Stimulated activated CD8-positive, alpha-beta memory T cell treated with anti-CD3 and anti-CD28 coated beads, Interleukin-15, amount 100 ng/mL, for 48 hours (primary cell): ENCODE results near the gene MCAM.

ENCODE experiments used
- DNase-seq, 2 donors: peaks; one replicate each; pipeline ENCODE4 v3.0.0-alpha.2; 2020; ENCODE audit warnings: low read depth in 2 of 2

Gene MCAM

DNA sequence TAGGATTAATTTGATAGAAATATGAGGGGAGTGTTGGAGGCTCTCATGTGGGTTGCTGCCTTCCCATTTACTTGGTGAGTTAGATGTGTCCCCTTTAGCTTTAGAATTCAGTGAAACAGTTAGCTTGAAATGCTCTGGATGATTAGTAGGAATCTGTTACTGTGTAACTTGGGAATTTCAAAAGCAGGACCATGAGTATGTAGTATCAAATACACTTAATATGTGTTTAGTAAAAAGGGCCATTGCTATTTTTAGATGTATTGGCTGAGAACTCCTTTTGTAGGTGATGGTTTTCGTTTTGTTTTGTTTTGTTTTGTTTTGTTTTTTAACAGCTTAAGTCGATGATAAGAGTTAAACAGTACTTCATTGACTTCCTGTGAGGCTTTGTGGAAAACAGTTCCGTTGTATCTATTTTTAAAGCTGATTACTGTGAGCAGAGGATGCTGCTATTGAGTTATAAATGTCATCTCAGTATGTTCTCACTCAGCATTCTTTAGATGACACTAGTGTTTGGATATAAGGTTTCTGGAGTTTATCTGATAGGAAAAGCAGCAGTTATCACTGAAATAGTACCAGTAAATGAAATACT is 53.5 kb downstream of the MCAM start:
- no peak for DNase-seq

DNA sequence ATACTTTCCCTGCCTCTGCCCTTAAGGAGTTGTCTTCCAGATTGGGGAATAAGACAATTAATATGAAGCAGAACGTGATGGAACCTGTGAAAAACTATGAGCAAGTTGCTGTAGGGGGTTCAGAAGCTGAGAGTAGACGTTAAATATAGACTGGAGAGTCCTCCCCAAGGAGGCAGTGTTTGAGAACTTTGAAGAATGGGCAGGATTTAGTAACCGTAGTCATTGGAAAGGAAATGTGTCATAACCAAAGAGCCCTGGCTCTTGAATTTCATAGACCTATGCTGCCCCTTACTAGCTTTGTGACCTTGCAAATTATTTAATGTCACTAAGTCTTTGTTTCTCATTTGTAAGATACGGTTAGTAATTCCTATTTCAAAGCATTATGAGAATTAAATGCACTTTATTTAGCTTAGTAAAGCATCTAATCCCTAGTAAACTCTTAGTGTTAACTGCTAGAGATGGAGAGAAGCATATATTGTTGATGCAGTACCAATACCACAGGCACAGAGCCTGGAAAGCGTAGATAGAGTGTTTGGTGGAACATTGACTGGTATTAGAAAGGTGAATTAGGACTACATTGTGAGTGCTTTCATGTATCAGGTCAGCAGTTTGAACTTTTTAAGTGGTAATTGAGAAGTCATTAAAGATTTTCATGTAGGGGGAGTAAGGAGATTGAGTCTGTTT is 54.1 kb downstream of the MCAM start:
- no peak for DNase-seq

DNA sequence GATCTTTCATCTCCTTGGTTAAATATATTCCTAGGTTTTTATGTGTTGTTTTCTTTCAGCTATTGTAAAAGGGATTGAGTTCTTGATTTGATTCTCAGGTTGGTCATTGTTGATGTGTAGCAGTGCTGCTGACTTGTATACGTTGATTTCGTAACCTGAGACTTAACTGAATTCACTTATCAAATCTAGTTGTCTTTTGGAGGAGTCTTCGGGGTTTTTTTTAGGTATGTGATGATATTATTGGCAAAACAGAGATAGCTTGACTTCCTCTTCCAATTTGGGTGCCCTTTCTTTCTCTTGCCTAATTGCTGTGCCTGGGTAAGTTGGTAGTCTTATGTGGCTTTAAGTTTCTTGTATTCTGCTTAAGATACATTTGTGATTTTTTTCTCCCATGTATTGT is 57.9 kb downstream of the MCAM start:
- no peak for DNase-seq
